ENCODE data around the gene GNG7. TPM values are rescaled to one million over a fixed set of nuclear protein-coding genes. Genes with fewer than 3 reads are reported as not detected.

Gene GNG7
- total RNA-seq, 1 donor from 2014 or later: 0.06 TPM

DNA sequence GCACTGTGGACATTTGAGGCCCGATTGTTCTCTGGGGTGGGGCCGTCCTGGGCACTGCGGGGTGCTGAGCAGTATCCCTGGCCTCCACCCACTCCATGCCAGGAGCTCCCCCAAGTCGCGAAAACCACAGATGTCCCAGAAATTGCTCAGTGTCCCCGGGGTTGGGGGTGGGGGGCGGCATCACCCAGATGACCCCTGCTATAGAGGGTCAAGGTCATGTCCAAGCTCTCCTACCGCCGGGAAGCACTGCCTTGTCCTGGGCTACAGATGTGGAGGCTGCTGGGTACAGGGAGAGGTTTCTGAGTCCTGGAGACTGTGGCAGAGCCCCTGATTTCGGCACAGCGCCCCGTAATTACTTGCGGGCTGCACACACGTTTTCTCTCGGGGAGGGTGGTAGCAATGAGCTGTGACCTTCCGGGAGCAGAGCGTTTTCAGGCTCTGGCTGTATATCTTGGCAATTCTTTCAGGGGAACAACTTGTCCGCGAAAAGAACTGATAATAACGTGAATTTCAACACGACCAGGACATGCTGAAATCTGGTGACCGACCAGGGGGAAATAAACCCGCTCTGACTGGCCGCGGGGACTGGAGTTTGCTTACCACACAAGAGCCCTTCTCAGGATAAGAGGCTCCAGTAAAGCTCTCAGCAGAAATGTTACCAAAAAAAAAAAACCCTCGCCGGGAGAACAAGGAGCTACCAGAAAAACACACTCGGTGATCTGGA, 68.1 kb downstream of the GNG7 start:
- H3K4me3 ChIP-seq (ENCODE audit: low read depth, low read length): no peak overlapping the region
- TF ChIP-seq, protein P1, sequence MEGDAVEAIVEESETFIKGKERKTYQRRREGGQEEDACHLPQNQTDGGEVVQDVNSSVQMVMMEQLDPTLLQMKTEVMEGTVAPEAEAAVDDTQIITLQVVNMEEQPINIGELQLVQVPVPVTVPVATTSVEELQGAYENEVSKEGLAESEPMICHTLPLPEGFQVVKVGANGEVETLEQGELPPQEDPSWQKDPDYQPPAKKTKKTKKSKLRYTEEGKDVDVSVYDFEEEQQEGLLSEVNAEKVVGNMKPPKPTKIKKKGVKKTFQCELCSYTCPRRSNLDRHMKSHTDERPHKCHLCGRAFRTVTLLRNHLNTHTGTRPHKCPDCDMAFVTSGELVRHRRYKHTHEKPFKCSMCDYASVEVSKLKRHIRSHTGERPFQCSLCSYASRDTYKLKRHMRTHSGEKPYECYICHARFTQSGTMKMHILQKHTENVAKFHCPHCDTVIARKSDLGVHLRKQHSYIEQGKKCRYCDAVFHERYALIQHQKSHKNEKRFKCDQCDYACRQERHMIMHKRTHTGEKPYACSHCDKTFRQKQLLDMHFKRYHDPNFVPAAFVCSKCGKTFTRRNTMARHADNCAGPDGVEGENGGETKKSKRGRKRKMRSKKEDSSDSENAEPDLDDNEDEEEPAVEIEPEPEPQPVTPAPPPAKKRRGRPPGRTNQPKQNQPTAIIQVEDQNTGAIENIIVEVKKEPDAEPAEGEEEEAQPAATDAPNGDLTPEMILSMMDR (conservative IDR thresholded peaks at IDR 0.05; ENCODE audit: low read depth, low read length): no peak
- DNase-seq (ENCODE audit: low read depth): no peak

DNA sequence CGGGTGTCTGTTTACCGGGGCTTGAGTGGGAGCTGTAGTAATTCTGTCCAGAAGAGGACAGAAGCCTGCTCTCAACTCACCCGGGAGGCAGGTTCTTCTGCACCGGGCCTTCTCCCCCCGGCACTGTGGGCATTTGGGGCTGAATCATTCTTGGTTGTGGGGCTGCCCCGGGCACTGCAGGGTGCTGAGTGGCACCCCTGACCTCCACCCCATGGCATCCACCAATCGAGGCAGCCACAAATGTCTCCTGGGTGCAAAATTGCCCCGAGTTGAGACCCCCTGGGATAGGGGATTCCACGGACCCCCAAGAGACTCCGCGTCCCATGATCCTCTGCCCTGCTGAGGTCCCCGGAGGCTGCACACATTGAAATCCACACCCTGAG, 68.8 kb downstream of the GNG7 start:
- TF ChIP-seq, protein P1 (conservative IDR thresholded peaks at IDR 0.05; ENCODE audit: low read depth, low read length): no peak
- no peak for DNase-seq (ENCODE audit: low read depth)
- H3K4me3 ChIP-seq (ENCODE audit: low read depth, low read length): no peak overlapping the region

DNA sequence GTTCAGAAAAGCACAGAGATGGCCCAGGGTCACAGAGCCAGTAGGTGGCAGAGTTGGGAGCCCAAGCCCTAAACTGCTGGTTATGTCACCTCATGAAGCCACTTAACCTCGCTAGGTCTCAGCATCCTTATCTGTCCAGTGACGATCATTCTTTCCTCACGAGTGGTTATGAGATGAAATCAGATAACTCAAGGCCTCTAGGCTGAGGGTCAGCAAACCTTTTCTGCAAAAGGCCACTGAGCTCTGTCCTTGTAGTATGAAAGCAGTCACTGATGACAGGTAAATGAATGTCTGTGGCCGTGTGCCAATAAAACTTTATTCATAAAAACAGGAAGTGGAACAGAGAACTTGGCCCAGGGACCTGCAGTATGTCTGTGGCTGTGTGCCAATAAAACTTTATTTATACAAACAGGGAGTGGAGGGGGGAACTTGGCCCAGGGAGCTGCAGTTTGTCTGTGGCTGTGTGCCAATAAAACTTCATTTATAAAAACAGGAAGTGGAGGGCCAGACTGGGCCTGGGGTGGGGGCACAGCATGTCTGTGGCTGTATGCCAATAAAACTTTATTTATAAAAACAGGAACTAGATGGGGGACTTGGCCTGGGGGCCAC, 71.2 kb downstream of the GNG7 start:
- H3K4me3 ChIP-seq (ENCODE audit: low read depth, low read length): no peak overlapping the region
- DNase-seq (ENCODE audit: low read depth): no peak
- TF ChIP-seq, protein P1 (conservative IDR thresholded peaks at IDR 0.05; ENCODE audit: low read depth, low read length): no peak

DNA sequence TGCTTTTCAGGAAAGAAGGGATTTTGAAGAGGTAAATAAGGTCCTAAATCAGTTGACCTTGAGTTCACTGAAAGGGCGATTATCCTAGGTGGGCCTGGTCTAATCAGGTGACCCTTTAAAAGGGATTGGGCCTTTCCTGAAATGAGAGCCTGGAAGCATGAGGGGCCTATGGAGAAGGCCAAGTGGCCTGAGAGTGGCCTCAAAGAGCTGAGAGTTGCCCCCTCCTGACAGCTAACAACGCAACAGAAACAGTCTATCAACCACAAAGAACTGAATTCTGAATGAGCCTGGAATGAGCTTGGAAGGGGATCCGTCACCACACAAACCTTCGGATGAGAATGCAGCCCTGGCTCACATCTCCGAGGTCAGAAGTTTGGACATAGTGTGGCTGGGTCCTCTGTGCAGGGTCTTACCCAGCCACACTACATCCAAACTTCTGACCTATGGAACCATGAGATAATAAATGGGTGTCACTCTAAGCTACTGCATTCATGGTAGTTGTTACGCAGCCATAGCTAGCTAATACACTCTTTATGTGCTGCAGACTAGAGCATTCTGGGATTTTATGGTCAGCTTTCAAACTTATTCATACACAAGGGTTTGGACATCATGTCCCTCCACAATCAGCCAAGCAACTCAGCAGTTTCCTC, 72.0 kb downstream of the GNG7 start:
- DNase-seq (ENCODE audit: low read depth): no peak
- TF ChIP-seq, protein P1 (conservative IDR thresholded peaks at IDR 0.05; ENCODE audit: low read depth, low read length): no peak
- H3K4me3 ChIP-seq (ENCODE audit: low read depth, low read length): no peak overlapping the region

DNA sequence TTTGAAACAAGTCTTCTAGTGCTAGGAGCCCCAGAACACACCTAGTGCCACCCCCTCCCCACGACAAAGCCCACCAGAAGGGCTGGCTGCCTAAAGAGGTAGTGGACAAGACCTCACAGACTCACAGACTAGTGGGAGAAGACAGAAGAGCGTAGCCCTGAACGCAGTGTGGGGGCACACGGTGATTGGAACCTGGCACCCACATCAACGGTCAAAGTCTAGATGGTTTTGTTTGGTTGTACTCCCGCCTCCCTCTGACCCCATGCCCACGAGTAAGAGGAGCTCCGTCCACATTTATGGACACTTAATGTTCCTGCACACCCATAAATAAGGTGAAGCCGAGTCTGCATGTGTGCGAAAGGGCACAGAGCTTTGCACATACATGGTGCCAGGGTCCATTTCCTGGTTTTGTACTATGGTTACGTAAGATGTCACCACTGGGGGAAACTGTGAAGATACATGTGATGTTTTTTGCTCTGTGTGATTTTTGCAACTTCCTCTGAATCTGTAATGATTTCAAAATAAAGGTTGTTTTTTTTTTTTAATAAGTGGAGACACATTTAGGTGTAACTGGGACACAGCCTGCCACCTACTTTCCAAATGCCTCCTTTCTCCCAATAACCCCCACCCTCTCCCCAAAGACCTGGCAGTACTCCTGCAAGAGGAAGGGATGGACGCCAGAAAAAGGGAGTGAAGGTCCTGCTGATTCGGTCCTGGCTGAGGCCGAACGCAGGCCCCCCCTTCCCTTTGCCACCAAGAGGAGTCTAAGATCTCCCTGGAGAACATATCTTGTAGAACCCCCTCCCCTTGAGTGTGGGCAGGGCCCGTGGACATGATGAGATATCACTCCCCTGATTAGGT, 72.8 kb downstream of the GNG7 start:
- TF ChIP-seq, protein P1 (conservative IDR thresholded peaks at IDR 0.05; ENCODE audit: low read depth, low read length): no peak
- H3K4me3 ChIP-seq (ENCODE audit: low read depth, low read length): no peak overlapping the region

DNA sequence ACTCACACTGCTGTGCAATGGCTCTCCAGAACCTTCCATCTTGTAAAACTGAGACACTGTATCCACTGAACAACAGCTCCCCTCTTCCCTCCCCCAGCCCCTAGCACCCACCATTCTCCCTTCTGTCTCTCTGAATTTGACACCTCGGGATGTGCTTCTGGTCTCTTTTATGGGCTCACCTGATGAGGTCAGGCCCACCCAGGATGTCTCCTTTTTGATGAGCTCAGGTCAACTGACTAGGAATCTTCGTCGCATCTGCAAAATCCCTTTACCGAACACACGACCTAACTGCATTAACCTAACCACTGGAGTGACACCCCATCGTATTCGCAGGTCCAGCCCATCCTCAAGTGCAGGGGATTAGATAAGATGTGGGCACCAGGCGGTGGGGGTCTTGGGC, 73.9 kb downstream of the GNG7 start:
- no peak for DNase-seq (ENCODE audit: low read depth)
- no peak overlapping the region for H3K4me3 ChIP-seq (ENCODE audit: low read depth, low read length)
- TF ChIP-seq, protein P1 (conservative IDR thresholded peaks at IDR 0.05; ENCODE audit: low read depth, low read length): no peak

More for the DNA sequence above, 72.8 kb downstream of the GNG7 start:
- no peak for DNase-seq (ENCODE audit: low read depth)

All from epithelial cell of proximal tubule (primary cell).